PC-9 (cell line): ENCODE measurements around the gene TPD52L1. TPM values are rescaled to one million over a fixed set of nuclear protein-coding genes. Genes with fewer than 3 reads are reported as not detected.
A peak's percentile ranks its signal among the peaks of the same experiment; 100 is the strongest.

Experiments used
- BruUV-seq: library from RNA; stranded (reverse); fragments of 400-500 nt; replicated peaks from 2 replicates; lab custom pipeline; 2021; lab: Mats Ljungman, UMichigan
- CTCF ChIA-PET: fragments of 300-600 bp; sonication (Branson Sonifier 250); formaldehyde crosslinking; loops from one replicate; lab custom pipeline; 2022; ENCODE audit warnings: antibody characterized with exemption; lab: Charles Lee
- POLR2A ChIA-PET: fragments of 300-600 bp; sonication (Branson Sonifier 250); formaldehyde crosslinking; loops from one replicate; lab custom pipeline; 2022; ENCODE audit warnings: antibody characterized with exemption; ENCODE audit not compliant: unreplicated experiment; lab: Charles Lee
- DNase-seq, 2 experiments: peaks; one replicate each; pipeline versions ENCODE4 v3.0.0 to v3.0.0-alpha.2; 2015 to 2022; ENCODE audit warnings: mixed read lengths in 1 of 2
- H2AFZ ChIP-seq: fragments of 200-600 bp; sonication (generic); 2 replicates; pipeline ENCODE4 v1.8.1; 2017; ENCODE audit warnings: antibody characterized with exemption
- H3F3A ChIP-seq: fragments of 200-600 bp; sonication (generic); 2 replicates; pipeline ENCODE4 v1.8.1; 2017; ENCODE audit warnings: antibody characterized with exemption, mild to moderate bottlenecking, low read depth; ENCODE audit not compliant: insufficient read depth
- H3K27ac ChIP-seq: fragments of 200-600 bp; sonication (generic); 2 replicates; pipeline ENCODE4 v1.6.1; 2016; ENCODE audit warnings: mixed run types
- H3K27me3 ChIP-seq: fragments of 200-600 bp; sonication (generic); 2 replicates; pipeline ENCODE4 v1.6.1; 2016; ENCODE audit warnings: low read depth, mixed run types; ENCODE audit not compliant: insufficient read depth
- H3K36me3 ChIP-seq: fragments of 200-600 bp; sonication (generic); 2 replicates; pipeline ENCODE4 v1.6.1; 2016; ENCODE audit warnings: low read depth, mixed run types
- H3K4me1 ChIP-seq: fragments of 200-600 bp; sonication (generic); replicated peaks from 2 replicates; pipeline ENCODE4 v1.6.1; 2016; ENCODE audit warnings: mixed run types; ENCODE audit not compliant: insufficient read depth
- H3K4me2 ChIP-seq: fragments of 200-600 bp; sonication (generic); 2 replicates; pipeline ENCODE4 v1.6.1; 2017; ENCODE audit warnings: mixed run types
- H3K4me3 ChIP-seq: fragments of 200-600 bp; sonication (generic); 2 replicates; pipeline ENCODE4 v1.6.1; 2016; ENCODE audit warnings: mixed run types
- H3K79me2 ChIP-seq: fragments of 200-600 bp; sonication (generic); 2 replicates; pipeline ENCODE4 v1.6.1; 2017; ENCODE audit warnings: low read depth, mixed run types
- H3K9me2 ChIP-seq: fragments of 200-600 bp; sonication (generic); 2 replicates; pipeline ENCODE4 v1.8.1; 2017; ENCODE audit warnings: mild to moderate bottlenecking; ENCODE audit not compliant: insufficient read depth
- H3K9me3 ChIP-seq: fragments of 200-600 bp; sonication (generic); 2 replicates; pipeline ENCODE4 v1.8.1; 2016; ENCODE audit warnings: low read depth; ENCODE audit not compliant: insufficient read depth
- H4K20me1 ChIP-seq: fragments of 200-600 bp; sonication (generic); 2 replicates; pipeline ENCODE4 v1.8.1; 2017; ENCODE audit not compliant: insufficient read depth
- EZH2 ChIP-seq: fragments of 200-600 bp; sonication (generic); IDR thresholded peaks from 2 replicates; pipeline ENCODE4 v1.8.0; 2017; ENCODE audit warnings: antibody characterized with exemption, low read depth
- intact Hi-C: fragments of 100-400 bp; cut with micrococcal nuclease; formaldehyde crosslinking; loops from one replicate; pipeline ENCODE4 v1.10.0; 2022; ENCODE audit not compliant: unreplicated experiment
- total RNA-seq: library from RNA; stranded (reverse); gene quantifications from 2 replicates; pipeline ENCODE4 v1.2.3, GENCODE V29; 2021
- TF ChIP-seq, protein P1 (sequence below): fragments of 200-600 bp; sonication (generic); conservative IDR thresholded peaks from 2 replicates; pipeline ENCODE4 v1.6.1; 2017; ENCODE audit warnings: mixed run types, antibody characterized with exemption, mild to moderate bottlenecking, moderate library complexity

TPD52L1 gene
- total RNA-seq, 1 experiment from 2014 or later = 203 TPM

DNA sequence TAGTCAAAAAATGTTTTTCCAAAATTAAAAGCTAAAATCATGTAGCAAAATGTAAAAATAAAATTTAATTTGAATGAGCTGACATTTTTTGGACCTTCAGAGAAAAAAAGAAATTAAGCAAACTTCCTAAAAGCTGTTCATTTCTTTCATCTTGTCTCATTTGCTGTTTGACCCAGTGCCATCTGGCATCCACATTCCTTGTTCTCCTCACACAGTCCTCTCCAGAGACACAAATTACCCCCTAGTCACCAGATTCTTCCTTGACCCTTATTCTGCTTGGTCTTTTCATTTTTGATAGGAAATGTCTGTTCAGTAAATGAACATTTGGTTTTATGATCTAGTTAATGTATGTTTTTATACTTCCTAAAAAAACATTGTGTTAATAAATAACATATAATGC is 93.0 kb downstream of the TPD52L1 start:
- no peaks in the 10 kb centered on the region for H4K20me1 ChIP-seq
- peaks cover 32% of the 10 kb centered on the region for H3K4me1 ChIP-seq
- BruUV-seq = no TSS peak
- H3K36me3 ChIP-seq = peaks cover 36% of the 10 kb centered on the region
- no peaks in the 10 kb centered on the region for H3K27me3 ChIP-seq
- H3K9me2 ChIP-seq = no peaks in the 10 kb centered on the region
- TF ChIP-seq, protein P1, sequence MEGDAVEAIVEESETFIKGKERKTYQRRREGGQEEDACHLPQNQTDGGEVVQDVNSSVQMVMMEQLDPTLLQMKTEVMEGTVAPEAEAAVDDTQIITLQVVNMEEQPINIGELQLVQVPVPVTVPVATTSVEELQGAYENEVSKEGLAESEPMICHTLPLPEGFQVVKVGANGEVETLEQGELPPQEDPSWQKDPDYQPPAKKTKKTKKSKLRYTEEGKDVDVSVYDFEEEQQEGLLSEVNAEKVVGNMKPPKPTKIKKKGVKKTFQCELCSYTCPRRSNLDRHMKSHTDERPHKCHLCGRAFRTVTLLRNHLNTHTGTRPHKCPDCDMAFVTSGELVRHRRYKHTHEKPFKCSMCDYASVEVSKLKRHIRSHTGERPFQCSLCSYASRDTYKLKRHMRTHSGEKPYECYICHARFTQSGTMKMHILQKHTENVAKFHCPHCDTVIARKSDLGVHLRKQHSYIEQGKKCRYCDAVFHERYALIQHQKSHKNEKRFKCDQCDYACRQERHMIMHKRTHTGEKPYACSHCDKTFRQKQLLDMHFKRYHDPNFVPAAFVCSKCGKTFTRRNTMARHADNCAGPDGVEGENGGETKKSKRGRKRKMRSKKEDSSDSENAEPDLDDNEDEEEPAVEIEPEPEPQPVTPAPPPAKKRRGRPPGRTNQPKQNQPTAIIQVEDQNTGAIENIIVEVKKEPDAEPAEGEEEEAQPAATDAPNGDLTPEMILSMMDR = no peak
- no peak for TF ChIP-seq EZH2
- peaks cover 20% of the 10 kb centered on the region; the same call in 1 of the 2 replicates for H3F3A ChIP-seq
- peak overlapping the region; percentile 60 for H3K27ac ChIP-seq
- H3K4me2 ChIP-seq = peak overlapping the region; percentile 46; the same call in 1 of the 2 replicates
- POLR2A ChIA-PET = interaction anchor here (0.6 kb wide), 1 partner anchor 44 kb away, joined by 15 read pairs; no protein-coding TSS in a partner anchor
- CTCF ChIA-PET = no interaction called here
- intact Hi-C loops = no loop called here
- no peak overlapping the region for H2AFZ ChIP-seq
- no peak for DNase-seq
- peaks cover 18% of the 10 kb centered on the region for H3K9me3 ChIP-seq
- H3K79me2 ChIP-seq = peaks cover 14% of the 10 kb centered on the region
- no peak overlapping the region for H3K4me3 ChIP-seq

- no peak overlapping the region for H3K4me3 ChIP-seq
- H3K9me3 ChIP-seq = peaks cover 6% of the 10 kb centered on the region; the same call in 1 of the 2 replicates
- no peak for TF ChIP-seq EZH2
- H3K36me3 ChIP-seq = peaks cover 36% of the 10 kb centered on the region
- peaks cover 6% of the 10 kb centered on the region; the same call in 1 of the 2 replicates for H3K79me2 ChIP-seq
- no peak overlapping the region for H3K27ac ChIP-seq
- POLR2A ChIA-PET = interaction anchor here (0.6 kb wide), 1 partner anchor 71 kb away, joined by 3 read pairs; no protein-coding TSS in a partner anchor
- no TSS peak for BruUV-seq
- CTCF ChIA-PET = no interaction called here
- peaks cover 20% of the 10 kb centered on the region; the same call in 1 of the 2 replicates for H3F3A ChIP-seq
- H2AFZ ChIP-seq = no peak overlapping the region
- H3K4me2 ChIP-seq = no peak overlapping the region
- no peaks in the 10 kb centered on the region for H4K20me1 ChIP-seq
- no peaks in the 10 kb centered on the region for H3K9me2 ChIP-seq
- DNase-seq = no peak
- no peaks in the 10 kb centered on the region for H3K27me3 ChIP-seq
- H3K4me1 ChIP-seq = peaks cover 32% of the 10 kb centered on the region
- intact Hi-C loops = no loop called here
Observed at GRCh38 chr6:125248136-125248535, 94.6 kb downstream of the TPD52L1 start.

- H3K27ac ChIP-seq = no peak overlapping the region
- no peaks in the 10 kb centered on the region for H4K20me1 ChIP-seq
- no peak overlapping the region for H2AFZ ChIP-seq
- POLR2A ChIA-PET = no interaction called here
- H3K4me3 ChIP-seq = no peak overlapping the region
- no peak overlapping the region for H3K4me2 ChIP-seq
- peaks cover 8% of the 10 kb centered on the region for H3F3A ChIP-seq
- no peaks in the 10 kb centered on the region for H3K79me2 ChIP-seq
- CTCF ChIA-PET = no interaction called here
- TF ChIP-seq EZH2 = no peak
- TF ChIP-seq, protein P1 = no peak
- peaks cover 35% of the 10 kb centered on the region for H3K36me3 ChIP-seq
- DNase-seq = no peak
- H3K9me2 ChIP-seq = no peaks in the 10 kb centered on the region
- peaks cover 16% of the 10 kb centered on the region for H3K4me1 ChIP-seq
- H3K9me3 ChIP-seq = no peaks in the 10 kb centered on the region
- no peaks in the 10 kb centered on the region for H3K27me3 ChIP-seq
- no TSS peak for BruUV-seq
- intact Hi-C loops = no loop called here
Observed at GRCh38 chr6:125250511-125250910, 96.9 kb downstream of the TPD52L1 start.
